HG03039 (cell line): ENCODE measurements around the gene NAGLU.
"Not testable (repeated sequence)": the region's sequence is repeated elsewhere in the genome, so short reads cannot be mapped to it uniquely, and the experiment has no call there.

Experiments used
- ATAC-seq: cut with Tn5 transposase; IDR thresholded peaks from one replicate; pipeline ENCODE4 v1.9.1; 2021; ENCODE audit warnings: mild to moderate bottlenecking, moderate library complexity; ENCODE audit not compliant: unreplicated experiment

The NAGLU gene

DNA sequence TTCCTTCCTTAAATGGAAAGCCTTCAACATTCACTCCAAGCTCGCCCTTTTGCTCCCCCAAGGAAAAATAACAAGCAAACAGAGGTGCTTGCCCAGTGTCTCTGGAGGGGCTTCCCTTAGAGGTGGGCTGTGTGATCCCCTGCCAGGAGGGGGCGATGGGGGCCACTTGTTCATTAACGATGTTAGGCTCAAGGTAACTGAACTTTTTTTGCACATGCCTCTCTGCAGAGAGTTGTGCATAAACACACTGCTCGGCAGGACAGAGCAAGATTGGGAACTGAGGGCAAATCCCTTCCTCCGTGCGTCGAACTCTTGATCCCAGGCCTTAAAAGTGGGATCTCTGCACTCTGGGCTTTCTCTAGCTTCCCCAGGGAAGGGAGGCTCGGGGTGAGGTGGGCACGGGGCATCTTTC lies 15.5 kb upstream of the NAGLU start:
- ATAC-seq, result no peak

DNA sequence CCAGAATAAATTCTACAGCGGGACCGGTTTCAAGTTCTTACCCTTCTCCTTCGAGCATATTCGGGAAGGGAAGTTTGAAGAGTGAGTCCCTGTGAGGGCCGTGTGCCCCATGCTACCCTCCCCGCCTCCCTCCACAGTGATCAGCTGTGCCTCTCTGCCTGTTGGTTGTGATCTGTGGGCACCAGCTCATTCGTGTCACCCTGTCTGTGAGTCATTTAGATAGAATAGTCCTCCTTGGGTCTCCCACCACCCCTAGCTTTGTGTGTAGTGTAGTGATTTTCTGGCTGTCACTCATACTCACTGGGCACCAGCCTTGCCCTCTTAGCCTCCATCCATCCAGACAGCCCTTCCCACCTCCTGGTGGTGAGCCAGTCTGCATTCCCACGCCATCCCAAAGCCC lies 15.0 kb upstream of the NAGLU start:
- no peak for ATAC-seq

DNA sequence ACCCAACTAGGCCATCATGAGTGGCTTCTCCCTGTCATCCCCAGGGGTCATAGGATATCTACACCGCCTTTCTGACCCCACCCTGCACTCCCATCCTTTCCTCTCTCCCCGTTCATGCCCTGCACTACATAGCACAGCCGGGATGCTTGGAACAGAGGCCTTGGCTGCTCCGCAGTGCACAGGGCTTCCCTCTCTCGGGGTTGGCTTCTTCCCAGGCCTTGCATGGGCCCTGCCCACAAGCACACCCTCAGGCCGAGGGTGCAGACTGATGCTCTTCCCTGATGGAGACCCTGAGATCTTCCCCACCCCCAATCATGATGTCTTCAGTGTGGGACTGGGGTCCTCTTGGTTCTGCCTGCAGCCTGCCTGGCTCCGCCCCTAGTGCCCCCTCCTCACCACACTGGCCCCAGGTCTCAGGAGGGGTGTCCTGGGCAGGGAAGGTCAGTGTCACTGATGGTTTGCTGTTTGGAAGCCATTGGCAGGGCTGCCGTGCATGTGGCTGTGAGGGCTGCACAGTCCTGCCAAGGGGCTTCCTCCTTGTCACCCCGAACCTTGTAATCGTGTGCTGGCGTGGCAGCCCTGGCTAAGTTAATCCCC lies 14.3 kb upstream of the NAGLU start:
- ATAC-seq, result no peak

DNA sequence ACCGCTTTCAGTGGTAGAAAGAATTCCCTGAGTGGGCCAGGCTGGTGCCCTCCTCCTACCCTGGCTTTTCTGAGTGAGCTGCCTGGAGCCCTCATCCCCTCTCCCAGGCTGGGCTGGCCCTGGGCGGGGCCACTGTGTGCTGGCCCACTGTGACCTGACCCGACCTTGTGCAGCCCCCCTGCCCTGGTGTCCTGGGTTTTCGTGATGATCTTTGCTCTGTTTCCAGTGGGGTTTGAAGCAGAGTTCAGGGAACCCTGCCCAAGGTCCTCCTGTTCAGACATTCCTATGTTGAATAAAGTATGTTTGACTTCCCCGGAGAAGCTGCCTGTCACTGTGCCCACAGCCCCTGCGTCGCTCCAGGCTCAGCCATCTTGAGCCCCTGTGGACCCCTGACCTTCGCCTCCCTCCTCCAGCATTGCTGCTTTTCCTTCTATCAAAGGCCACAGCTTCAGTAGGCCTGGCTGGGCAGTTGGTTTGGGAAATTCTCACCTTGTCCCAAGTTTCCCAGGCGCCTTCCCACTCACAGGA lies 13.7 kb upstream of the NAGLU start:
- no peak for ATAC-seq

DNA sequence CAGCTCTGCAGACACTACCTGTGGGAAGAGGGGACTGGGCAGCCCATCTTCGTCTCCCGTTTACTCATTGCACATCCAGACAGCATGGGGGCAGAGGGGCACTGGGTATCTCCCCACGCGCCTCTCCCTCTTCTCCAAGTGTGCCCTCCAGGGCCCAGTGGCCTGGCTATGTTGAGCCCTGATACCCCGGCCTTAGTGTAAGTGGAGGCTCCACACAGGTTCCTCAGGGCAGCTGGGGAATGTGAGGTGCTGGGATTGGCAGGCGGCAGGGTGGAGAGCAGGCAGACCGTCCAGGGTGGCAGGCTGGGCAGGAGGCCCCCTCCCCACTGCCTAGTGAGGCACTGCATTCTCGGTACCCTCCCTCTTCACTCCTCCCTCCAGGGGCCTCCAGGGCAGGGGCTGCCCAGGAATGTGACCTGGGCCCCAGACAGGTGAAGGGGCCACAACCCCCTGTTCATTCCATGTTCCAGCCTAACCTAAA lies 13.2 kb upstream of the NAGLU start:
- no peak for ATAC-seq

DNA sequence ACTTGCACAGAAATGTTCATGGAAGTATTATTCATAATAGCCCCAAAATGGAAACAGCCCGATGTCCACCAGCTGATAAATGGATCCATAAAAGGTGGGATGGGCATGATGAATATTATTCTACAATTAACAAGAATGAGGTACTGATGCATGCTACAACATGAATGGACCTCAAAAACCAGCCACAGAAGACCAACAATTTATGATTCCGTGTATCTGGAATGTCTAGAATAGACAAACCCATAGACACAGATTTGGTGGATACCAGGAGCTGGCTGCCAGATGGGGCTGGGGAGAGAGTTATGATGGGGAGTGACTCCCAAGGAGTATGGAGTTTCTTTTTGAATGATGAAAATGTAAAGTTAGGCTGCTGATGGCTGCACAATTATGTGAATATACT lies 10.8 kb upstream of the NAGLU start:
- no peak for ATAC-seq

DNA sequence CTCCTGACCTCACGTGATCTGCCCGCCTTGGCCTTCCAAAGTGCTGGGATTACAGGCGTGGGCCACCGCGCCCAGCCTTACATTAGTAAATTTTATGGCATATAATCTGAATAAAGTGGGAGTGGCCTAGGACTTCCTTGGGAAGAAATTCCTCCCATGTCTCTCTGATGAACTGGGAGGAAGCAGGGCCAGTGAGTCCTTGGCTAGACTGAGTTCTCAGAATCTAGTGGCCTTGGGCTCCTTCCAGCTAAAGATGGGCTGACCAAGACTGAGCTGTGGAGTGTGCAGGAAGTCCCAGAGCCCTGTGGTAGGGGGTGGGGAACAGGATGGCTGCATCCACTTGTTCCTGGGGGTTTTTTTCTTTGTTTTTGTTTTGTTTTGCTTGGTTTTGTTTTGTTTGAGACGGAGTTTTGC lies 10.0 kb upstream of the NAGLU start:
- no peak for ATAC-seq

DNA sequence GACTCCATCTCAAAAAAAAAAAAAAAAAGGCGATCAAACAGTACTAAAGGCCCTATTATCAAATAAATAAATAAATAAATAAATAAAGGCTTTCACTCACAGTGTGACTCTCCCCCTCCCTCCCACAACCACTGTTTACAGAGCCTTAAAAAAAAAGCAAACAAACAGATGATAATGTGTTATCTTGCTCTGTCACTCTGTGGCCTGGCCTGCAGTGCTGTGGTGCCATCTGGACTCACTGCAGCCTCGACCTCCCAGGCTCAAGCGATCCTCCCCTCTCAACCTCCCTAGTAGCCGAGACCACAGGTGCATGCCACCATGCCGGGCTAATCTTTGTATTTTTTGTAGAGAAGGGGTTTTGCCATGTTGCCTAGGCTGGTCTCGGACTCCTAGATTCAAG lies 8.1 kb upstream of the NAGLU start:
- ATAC-seq, result no peak

DNA sequence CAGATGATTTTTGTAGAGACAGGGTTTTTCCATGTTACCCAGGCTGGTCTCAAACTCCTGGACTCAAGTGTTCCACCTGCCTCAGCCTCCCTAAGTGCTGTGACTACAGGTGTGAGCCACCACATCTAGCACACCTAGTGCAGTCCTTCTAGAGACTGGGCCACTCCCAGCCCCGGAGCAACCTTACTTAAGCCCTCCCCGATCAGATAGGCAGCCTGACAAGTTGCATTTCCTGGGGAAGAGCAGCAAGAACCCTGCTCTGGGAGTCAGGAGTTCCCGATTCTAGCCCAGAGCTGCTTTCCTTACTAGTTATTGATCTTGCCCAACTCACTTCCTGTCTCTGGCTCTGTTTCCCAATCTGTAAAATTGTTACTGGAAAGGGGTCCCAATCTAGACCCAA lies 7.0 kb upstream of the NAGLU start:
- no peak for ATAC-seq

DNA sequence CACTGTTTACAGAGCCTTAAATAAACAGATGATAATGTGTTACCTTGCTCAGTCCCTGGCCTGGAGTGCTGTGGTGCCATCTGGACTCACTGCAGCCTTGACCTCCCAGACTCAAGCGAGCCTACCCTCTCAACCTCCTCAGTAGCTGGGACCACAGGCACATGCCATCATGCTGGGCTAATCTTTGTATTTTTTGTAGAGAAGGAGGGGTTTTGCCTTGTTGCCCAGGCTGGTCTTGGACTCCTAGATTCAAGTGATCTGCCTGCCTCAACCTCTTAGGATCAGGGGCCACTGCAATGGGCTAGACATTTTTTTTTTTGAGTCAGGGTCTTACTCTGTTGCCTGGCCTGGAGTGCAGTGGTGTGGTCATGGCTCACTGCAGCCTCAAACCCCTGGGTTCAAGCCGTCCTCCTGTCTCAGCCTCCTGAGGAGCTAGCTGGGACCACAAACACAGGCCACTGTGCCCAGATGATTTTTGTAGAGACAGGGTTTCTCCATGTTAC lies 5.0 kb upstream of the NAGLU start:
- no peak for ATAC-seq

DNA sequence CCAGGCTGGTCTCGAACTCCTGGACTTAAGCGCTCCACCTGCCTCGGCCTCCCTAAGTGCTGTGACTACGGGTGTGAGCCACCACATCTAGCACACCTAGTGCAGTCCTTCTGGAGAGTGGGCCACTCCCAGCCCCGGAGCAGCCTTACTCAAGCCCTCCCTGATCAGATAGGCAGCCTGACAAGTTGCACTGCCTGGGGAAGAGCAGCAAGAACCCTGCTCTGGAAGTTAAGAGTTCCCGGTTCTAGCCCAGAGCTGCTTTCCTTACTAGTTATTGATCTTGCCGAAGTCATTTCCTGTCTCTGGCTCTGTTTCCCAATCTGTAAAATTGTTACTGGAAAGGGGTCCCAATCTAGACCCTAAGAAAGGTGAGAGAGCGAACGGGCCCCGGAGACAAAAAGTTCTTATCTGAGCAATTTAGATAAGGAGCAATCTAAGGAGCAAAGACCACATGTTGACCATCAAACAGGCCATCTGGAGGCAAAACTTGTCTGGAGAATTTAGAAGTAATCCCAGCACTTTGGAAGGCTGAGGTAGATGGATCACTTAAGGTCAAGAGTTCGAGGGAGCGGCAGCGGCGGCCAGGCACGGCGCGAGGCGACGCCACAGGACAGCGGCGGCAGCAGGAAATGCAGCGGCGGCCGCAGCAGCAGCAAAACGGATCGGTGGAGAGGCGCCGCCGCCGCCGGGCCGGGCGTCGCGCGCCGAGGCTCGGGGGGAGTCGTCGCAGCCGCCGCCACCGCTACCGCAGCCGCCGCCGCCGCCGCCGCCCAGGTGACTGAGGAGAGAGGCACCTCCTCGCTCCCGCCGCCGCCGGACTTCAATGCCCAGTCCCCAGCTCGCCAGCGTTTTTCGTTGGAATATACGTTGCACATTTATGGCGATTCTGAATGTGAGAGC lies 4.3 kb upstream of the NAGLU start:
- ATAC-seq, result no peak

DNA sequence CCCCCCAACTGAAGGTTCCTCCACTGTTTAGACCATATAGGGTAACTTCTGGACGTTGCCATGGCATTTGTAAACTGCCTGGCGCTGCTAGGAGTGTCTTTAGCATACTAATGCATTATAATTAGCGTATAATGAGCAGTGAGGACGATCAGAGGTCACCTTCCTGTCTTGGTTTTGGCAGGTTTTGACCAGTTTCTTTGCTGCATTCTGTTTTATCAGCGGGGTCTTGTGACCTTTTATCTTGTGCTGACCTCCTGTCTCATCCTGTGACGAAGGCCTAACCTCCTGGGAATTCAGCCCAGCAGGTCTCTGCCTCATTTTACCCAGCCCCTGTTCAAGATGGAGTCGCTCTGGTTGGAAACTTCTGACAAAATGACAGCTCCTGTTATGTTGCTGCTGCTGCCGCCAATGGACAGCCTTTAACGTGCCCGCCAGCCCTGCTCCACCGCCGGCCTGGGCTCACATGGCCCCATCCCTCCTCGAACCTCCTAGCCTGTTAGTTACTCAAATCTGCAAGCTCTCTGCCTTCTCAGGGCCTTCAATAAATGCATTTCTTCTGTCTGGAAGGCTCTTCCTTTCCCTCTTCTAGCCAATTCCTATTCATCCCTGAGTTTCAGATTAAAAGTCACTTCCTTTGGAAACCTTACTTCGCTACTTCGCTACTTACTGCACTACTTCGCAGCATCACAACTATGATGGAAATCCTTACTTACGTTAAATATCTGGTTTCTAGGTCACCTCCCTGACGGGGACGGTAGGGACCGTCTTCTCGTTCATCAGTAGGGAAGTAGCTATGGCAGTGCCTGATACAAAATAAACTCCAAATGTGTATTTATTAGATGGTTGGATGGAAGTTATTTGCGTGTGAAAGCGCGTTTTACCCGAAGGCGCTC lies 640 bp upstream of the NAGLU start:
- no peak for ATAC-seq

DNA sequence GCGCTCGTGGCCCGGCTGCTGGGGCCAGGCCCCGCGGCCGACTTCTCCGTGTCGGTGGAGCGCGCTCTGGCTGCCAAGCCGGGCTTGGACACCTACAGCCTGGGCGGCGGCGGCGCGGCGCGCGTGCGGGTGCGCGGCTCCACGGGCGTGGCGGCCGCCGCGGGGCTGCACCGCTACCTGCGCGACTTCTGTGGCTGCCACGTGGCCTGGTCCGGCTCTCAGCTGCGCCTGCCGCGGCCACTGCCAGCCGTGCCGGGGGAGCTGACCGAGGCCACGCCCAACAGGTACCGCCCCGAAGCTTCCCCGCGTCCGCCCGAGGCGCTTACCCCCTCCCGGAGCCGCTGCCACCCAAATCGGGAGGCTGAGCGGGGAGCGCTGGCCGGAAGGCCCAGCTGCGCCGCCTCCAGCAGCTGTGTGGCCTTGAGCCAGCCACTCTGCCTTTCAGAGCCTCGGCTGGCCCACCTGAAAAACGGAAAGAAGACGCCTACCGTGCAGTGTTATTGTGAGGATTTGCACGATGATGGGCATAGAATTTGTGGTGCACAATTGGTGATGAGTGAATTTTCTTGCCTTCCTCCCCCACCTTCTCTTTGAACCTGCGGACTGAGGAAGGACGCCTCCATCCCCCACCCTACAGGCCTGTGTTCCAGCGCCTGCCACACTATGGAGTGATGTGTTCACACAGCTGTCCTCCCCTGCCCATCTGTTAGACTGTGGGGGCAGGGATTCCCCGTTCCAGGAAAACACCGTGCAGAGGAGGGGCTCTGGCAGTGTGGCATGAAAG lies 523 bp downstream of the NAGLU start:
- ATAC-seq, result peak; percentile 46

DNA sequence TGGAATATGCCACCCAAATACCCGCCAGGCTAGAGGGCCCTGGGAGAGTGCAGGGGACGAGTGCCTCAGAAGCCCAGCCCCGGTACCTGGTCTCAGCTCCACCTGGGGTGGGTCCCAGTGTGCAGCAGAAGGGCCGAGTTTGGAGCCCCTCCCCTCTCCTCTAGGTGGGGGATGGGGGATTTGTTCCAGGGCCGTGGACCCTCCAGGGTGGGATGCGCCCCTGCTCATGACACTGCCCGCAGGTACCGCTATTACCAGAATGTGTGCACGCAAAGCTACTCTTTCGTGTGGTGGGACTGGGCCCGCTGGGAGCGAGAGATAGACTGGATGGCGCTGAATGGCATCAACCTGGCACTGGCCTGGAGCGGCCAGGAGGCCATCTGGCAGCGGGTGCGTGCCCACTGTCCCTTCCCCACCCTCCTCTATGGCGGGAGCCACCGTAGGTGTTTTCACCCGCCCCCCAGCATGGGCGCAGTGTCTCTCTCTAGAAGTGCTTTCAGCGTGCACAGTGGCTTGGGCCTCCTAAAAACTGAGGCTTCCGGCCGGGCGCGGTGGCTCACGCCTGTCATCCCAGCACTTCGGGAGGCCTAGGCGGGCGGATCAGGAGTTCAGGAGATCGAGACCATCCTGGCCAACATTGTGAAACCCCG lies 1.2 kb downstream of the NAGLU start:
- no peak for ATAC-seq

DNA sequence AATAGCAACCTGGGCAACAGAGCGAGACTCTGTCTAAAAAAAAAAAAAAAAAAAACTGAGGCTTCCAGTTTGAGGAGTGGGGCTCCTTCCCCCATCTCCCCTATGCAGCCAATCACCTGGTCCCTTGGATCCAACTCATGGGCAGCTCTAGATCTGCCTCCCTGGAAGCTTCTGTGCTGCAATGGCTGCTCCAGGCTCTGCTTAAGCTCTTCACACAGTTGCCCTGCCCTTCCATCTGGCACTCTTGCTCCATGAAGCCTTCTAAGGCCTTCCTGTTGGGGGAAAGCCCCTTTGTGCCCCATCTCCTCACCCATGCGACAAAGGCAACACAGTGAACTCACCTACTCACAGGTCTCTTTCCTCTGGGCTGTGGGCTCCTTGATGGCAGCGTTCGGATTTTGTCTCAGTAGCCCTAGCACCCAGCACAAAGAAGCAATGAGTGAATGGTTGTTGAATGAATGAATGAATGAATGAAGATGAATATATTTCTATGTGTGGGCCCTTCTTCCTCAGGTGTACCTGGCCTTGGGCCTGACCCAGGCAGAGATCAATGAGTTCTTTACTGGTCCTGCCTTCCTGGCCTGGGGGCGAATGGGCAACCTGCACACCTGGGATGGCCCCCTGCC lies 1.9 kb downstream of the NAGLU start:
- no peak for ATAC-seq

DNA sequence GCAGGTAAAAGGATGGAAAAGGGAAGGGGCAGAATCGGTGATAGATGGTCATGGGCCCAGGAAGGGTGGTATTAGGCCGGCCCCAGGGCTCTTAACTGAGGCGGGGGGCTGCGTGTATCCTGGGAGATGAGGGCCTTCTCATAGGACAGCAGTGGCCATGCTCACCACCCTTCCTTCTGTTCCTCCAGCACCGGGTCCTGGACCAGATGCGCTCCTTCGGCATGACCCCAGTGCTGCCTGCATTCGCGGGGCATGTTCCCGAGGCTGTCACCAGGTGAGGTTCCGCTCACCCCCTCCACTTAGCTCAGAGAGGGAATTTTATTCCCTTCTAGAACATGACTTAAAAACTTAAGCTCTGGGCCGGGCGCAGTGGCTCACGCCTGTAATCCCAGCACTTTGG lies 2.4 kb downstream of the NAGLU start:
- ATAC-seq, result no peak

DNA sequence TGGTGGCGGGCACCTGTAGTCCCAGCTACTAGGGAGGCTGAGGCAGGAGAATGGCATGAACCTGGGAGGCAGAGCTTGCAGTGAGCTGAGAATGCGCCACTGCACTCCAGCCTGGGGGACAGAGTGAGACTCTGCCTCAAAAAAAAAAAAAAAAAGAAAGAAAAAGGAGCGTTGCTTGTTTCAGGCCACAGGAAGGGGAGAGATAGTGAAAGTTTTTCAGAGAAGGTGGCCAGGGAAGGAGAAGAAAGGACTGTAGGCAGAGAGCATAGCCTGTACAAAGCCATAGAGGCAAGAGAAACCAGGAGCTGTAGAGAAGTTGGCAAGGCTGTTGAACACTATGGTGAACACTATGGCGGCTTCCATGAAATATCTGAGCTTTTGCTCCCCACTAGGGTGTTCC lies 4.5 kb downstream of the NAGLU start:
- not testable (repeated sequence) for ATAC-seq

DNA sequence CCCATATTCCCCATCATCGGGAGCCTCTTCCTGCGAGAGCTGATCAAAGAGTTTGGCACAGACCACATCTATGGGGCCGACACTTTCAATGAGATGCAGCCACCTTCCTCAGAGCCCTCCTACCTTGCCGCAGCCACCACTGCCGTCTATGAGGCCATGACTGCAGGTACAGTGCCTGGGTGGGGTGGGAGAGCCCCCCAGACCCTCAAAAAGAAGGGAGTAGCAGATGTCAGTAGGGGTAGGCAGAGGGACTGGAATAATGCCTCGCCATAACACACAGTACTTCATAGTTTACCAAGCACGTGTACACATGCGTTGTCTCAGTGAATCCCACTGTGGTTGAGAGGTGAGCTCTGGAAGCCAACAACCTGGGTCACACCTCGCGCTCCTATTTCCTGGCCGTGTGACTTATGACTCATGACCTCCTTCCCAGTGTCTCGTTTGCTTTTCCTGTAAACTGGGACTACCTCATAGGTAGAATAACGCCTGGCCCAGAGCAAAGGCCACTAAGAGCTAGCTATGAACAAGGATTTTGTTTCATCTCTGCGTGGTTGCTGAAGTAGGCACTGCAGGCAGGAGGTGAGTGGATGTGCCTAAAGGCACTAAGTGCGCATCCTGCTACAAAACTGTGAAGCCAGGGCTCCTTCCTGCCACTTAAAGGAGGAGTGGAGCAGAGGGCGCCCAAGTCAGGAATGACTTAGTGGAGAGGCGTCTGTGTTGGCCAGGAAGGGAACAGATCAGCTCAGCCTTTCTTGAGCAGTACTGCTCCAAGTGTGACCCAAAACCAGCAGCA lies 5.2 kb downstream of the NAGLU start:
- ATAC-seq, result no peak
